HCT116 (cell line): ENCODE data around the gene LRRC73. TPM values are rescaled to one million over a fixed set of nuclear protein-coding genes. Genes with fewer than 3 reads are reported as not detected.

Source experiments
- ATAC-seq: fragments of 200-7000 bp; cut with Tn5 transposase; 2 replicates; pipeline ENCODE4 v1.9.1; 2020; ENCODE audit warnings: mild to moderate bottlenecking, moderate library complexity
- BruUV-seq: library from RNA; stranded (reverse); fragments of 400-500 nt; replicated peaks from 2 replicates; lab custom pipeline; 2021; lab: Mats Ljungman, UMichigan
- CTCF ChIA-PET: fragments of 300-600 bp; sonication (Branson Sonifier 250); formaldehyde crosslinking; loops from one replicate; lab custom pipeline; 2021; ENCODE audit warnings: antibody characterized with exemption; lab: Charles Lee
- POLR2A ChIA-PET: fragments of 300-600, 350-600 bp; sonication (Branson Sonifier 250); formaldehyde crosslinking; loops from one replicate; lab custom pipeline; 2021; ENCODE audit warnings: antibody characterized with exemption; lab: Charles Lee
- RAD21 ChIA-PET, 2 experiments: fragments of 300-600 bp; sonication (Branson Sonifier 250); formaldehyde crosslinking; loops; one replicate each; lab custom pipeline; 2023; ENCODE audit warnings: low total read pairs in 2 of 2; ENCODE audit not compliant: uncharacterized antibody in 2 of 2, unreplicated experiment in 2 of 2, low non-redundant PET in 1 of 2; lab: Charles Lee
- DNase-seq: peaks from one replicate; pipeline ENCODE4 v3.0.0-alpha.2; 2010; ENCODE audit warnings: low read depth, low spot score
- H2AFZ ChIP-seq: fragments of 200-600 bp; shearing (Covaris generic), sonication (generic); 2 replicates; pipeline ENCODE4 v1.6.1; 2017; ENCODE audit warnings: low read depth, mixed run types, mixed read lengths, antibody characterized with exemption, low read length; ENCODE audit not compliant: poor library complexity, severe bottlenecking
- H3K27ac ChIP-seq: 2 replicates; pipeline ENCODE4 v1.5.1; 2012; ENCODE audit warnings: low read depth, low read length
- H3K27me3 ChIP-seq: fragments of 200-600 bp; sonication (generic); 2 replicates; pipeline ENCODE4 v1.6.1; 2016; ENCODE audit warnings: mixed run types, low read length, mixed read lengths; ENCODE audit not compliant: insufficient read depth
- H3K36me3 ChIP-seq, 2 experiments: fragments of 200-500 bp in 1 of 2; fragments of 200-600 bp in 1 of 2; sonication (Bioruptor generic) in 1 of 2; sonication (generic) in 1 of 2; 2 replicates each; pipeline versions ENCODE4 v1.5.1 to v1.6.1; 2014 to 2016; ENCODE audit warnings: low read length in 2 of 2, inconsistent platforms in 1 of 2, mixed read lengths in 1 of 2, mixed run types in 1 of 2; ENCODE audit not compliant: insufficient read depth in 2 of 2, control insufficient read depth in 1 of 2
- H3K4me1 ChIP-seq, 2 experiments: fragments of 200-600 bp in 1 of 2; sonication (generic) in 1 of 2; 2 replicates each; pipeline versions ENCODE4 v1.5.1 to v1.6.1; 2012 to 2017; ENCODE audit warnings: low read length in 2 of 2, inconsistent platforms in 1 of 2, mild to moderate bottlenecking in 1 of 2, mixed read lengths in 1 of 2, mixed run types in 1 of 2, moderate library complexity in 1 of 2; ENCODE audit not compliant: insufficient read depth in 2 of 2, control insufficient read depth in 1 of 2
- H3K4me2 ChIP-seq: fragments of 200-600 bp; sonication (generic); 2 replicates; pipeline ENCODE4 v1.6.1; 2017; ENCODE audit warnings: mixed run types, low read length, mixed read lengths
- H3K4me3 ChIP-seq, 2 experiments: fragments of 200-600 bp in 1 of 2; sonication (generic) in 1 of 2; replicated peaks in 1 of 2; 2 replicates each; pipeline ENCODE4 v1.5.1; 2011 to 2016; ENCODE audit warnings: low read length in 2 of 2, control low read depth in 1 of 2, low read depth in 1 of 2, mild to moderate bottlenecking in 1 of 2, mixed read lengths in 1 of 2, mixed run types in 1 of 2
- H3K79me2 ChIP-seq: fragments of 200-600 bp; sonication (generic); 2 replicates; pipeline ENCODE4 v1.6.1; 2017; ENCODE audit warnings: mild to moderate bottlenecking, mixed run types, low read length, moderate library complexity, mixed read lengths; ENCODE audit not compliant: insufficient read depth
- H3K9ac ChIP-seq: fragments of 200-600 bp; sonication (generic); 2 replicates; pipeline ENCODE4 v1.6.1; 2016; ENCODE audit warnings: low read length, mixed read lengths
- H3K9me2 ChIP-seq: fragments of 200-600 bp; sonication (generic), shearing (Covaris generic); 2 replicates; pipeline ENCODE4 v1.6.1; 2017; ENCODE audit warnings: mixed run types, mild to moderate bottlenecking, moderate library complexity; ENCODE audit not compliant: insufficient read depth
- H3K9me3 ChIP-seq, 2 experiments: fragments of 200-500 bp in 1 of 2; fragments of 200-600 bp in 1 of 2; sonication (Bioruptor generic) in 1 of 2; sonication (generic) in 1 of 2; 2 replicates each; pipeline ENCODE4 v1.6.1; 2014 to 2017; ENCODE audit warnings: low read length in 2 of 2, mixed read lengths in 2 of 2, inconsistent platforms in 1 of 2, low read depth in 1 of 2, mild to moderate bottlenecking in 1 of 2, mixed run types in 1 of 2, moderate library complexity in 1 of 2; ENCODE audit not compliant: control insufficient read depth in 1 of 2, insufficient read depth in 1 of 2
- H4K20me1 ChIP-seq: fragments of 200-600 bp; sonication (generic), shearing (Covaris generic); 2 replicates; pipeline ENCODE4 v1.6.1; 2017; ENCODE audit warnings: mixed run types, mild to moderate bottlenecking, moderate library complexity; ENCODE audit not compliant: insufficient read depth
- CBX3 ChIP-seq: IDR thresholded peaks from 2 replicates; pipeline ENCODE4 v1.6.1; 2012; ENCODE audit warnings: low read depth
- CEBPB ChIP-seq: IDR thresholded peaks from 2 replicates; pipeline ENCODE4 v1.6.1; 2012; ENCODE audit warnings: low read depth
- EGR1 ChIP-seq: IDR thresholded peaks from 2 replicates; pipeline ENCODE4 v1.6.1; 2012; ENCODE audit warnings: low read depth
- ELF1 ChIP-seq: IDR thresholded peaks from 2 replicates; pipeline ENCODE4 v1.6.1; 2012; ENCODE audit warnings: low read depth, borderline replicate concordance
- EZH2 ChIP-seq: fragments of 200-600 bp; sonication (generic); IDR thresholded peaks from 2 replicates; pipeline ENCODE4 v1.6.1; 2017; ENCODE audit warnings: antibody characterized with exemption, mixed run types
- EZH2phosphoT487 ChIP-seq: fragments of 200-600 bp; IDR thresholded peaks from 2 replicates; pipeline ENCODE4 v1.6.1; 2018; ENCODE audit warnings: antibody characterized with exemption, borderline replicate concordance
- FOSL1 ChIP-seq: IDR thresholded peaks from 2 replicates; pipeline ENCODE4 v1.6.1; 2012; ENCODE audit warnings: low read depth
- JUND ChIP-seq: IDR thresholded peaks from 2 replicates; pipeline ENCODE4 v1.6.1; 2012
- POLR2A ChIP-seq: IDR thresholded peaks from 2 replicates; pipeline ENCODE4 v1.7.0; 2011; ENCODE audit warnings: borderline replicate concordance; ENCODE audit not compliant: insufficient read depth, insufficient read length; ENCODE audit errors: extremely low read depth
- REST ChIP-seq: IDR thresholded peaks from 2 replicates; pipeline ENCODE4 v1.6.1; 2012; ENCODE audit warnings: low read depth
- SIN3A ChIP-seq: IDR thresholded peaks from 2 replicates; pipeline ENCODE4 v1.6.1; 2012; ENCODE audit warnings: low read depth
- SP1 ChIP-seq: IDR thresholded peaks from 2 replicates; pipeline ENCODE4 v1.6.1; 2012; ENCODE audit warnings: low read depth
- SRF ChIP-seq: IDR thresholded peaks from 2 replicates; pipeline ENCODE4 v1.6.1; 2012; ENCODE audit warnings: low read depth
- TCF7L2 ChIP-seq: IDR thresholded peaks from 2 replicates; pipeline ENCODE4 v1.7.0; 2011; ENCODE audit warnings: borderline replicate concordance, inconsistent platforms; ENCODE audit not compliant: insufficient read depth, insufficient read length; ENCODE audit errors: extremely low read depth
- ZBTB33 ChIP-seq: IDR thresholded peaks from 2 replicates; pipeline ENCODE4 v1.6.1; 2011; ENCODE audit warnings: mild to moderate bottlenecking, low read length, moderate library complexity; ENCODE audit not compliant: insufficient replicate concordance; ENCODE audit errors: extremely low read depth
- ZFX ChIP-seq: fragments of 450-650 bp; IDR thresholded peaks from 2 replicates; pipeline ENCODE4 v1.6.1; 2017
- ZNF274 ChIP-seq: fragments of 200-500 bp; sonication (Bioruptor generic); IDR thresholded peaks from 2 replicates; pipeline ENCODE4 v1.6.1; 2014; ENCODE audit warnings: mild to moderate bottlenecking, low read depth, low read length, inconsistent platforms
- intact Hi-C: fragments of 100-400 bp; cut with micrococcal nuclease; formaldehyde crosslinking; loops from 2 replicates; pipeline ENCODE4 v1.10.0; 2022
- total RNA-seq: library from RNA; stranded (reverse); gene quantifications from one replicate; pipeline ENCODE4 v1.2.1, GENCODE V29; 2021; ENCODE audit not compliant: unreplicated experiment

Gene LRRC73
- total RNA-seq, 1 experiment from 2014 or later: 1.2 TPM

- TF ChIP-seq SP1 (no peak), EGR1 (no peak), FOSL1 (no peak), REST (no peak), CEBPB (no peak), ZBTB33 (no peak), ZFX (no peak), CBX3 (no peak), EZH2 (no peak), JUND (no peak), SRF (no peak), TCF7L2 (no peak), SIN3A (no peak), ZNF274 (no peak), EZH2phosphoT487 (no peak), ELF1 (no peak), POLR2A (no peak)
- Histone ChIP-seq H3K4me2 (no peak overlapping the region), H2AFZ (no peak overlapping the region), H3K4me1 (peaks cover 0 to 9% of the 10 kb centered on the region in 2 experiments; a peak in 1 of 4 replicates), H3K9me3 (no peaks in the 10 kb centered on the region), H3K27me3 (no peaks in the 10 kb centered on the region), H3K36me3 (peaks cover 11 to 35% of the 10 kb centered on the region in 2 experiments; a peak in 3 of 4 replicates), H3K27ac (no peak overlapping the region), H3K79me2 (peaks cover 2% of the 10 kb centered on the region; the same call in 1 of the 2 replicates), H3K4me3 (no peak overlapping the region), H3K9me2 (no peaks in the 10 kb centered on the region), H3K9ac (no peak overlapping the region), H4K20me1 (no peaks in the 10 kb centered on the region)
- POLR2A ChIA-PET: no interaction called here
- intact Hi-C loops: loop anchor here (10.0 kb wide), 1 partner anchor 139 kb away; the partner anchor contains the start of gene ZNF318
- no peak for DNase-seq
- CTCF ChIA-PET: interaction anchor here (1.0 kb wide), 1 partner anchor 8 kb away, joined by 3 read pairs; no protein-coding TSS in a partner anchor
- no peak for ATAC-seq
- no TSS peak for BruUV-seq
- RAD21 ChIA-PET: interaction anchor here (0.7 to 1.2 kb wide), 2 partner anchors 46 to 169 kb away, joined by 5 to 6 read pairs; no protein-coding TSS in a partner anchor
These were observed 6.7 kb downstream of the LRRC73 start for GRCh38 chr6:43503443-43503842.
